A549 (cell line): ENCODE measurements around the gene PLXDC1.

ENCODE experiments used
- CHD2 ChIP-seq: fragments of 150-350 bp; IDR thresholded peaks from 2 replicates; pipeline ENCODE4 v1.6.1; 2014; ENCODE audit warnings: low read length; ENCODE audit not compliant: partially characterized antibody
- POLR2A ChIP-seq: IDR thresholded peaks from 2 replicates; pipeline ENCODE4 v1.6.1; 2012; ENCODE audit warnings: mild to moderate bottlenecking, low read length
- POLR2AphosphoS2 ChIP-seq: conservative IDR thresholded peaks from 2 replicates; pipeline ENCODE4 v1.6.1; 2012; ENCODE audit warnings: low read length, improper control_type of control experiment, inconsistent platforms
- RAD21 ChIP-seq, 2 experiments: fragments of >200 bp in 1 of 2; sonication (Bioruptor Twin) in 1 of 2; formaldehyde crosslinking in 1 of 2; IDR thresholded peaks in 1 of 2; conservative IDR thresholded peaks in 1 of 2; 2 replicates in 1 of 2; 3 replicates in 1 of 2; pipeline ENCODE4 v1.6.1; 2012 to 2018; ENCODE audit warnings: inconsistent platforms in 1 of 2
- RNF2 ChIP-seq: fragments of 200-600 bp; sonication (generic); IDR thresholded peaks from 2 replicates; pipeline ENCODE4 v1.6.1; 2016; ENCODE audit warnings: low read depth, mild to moderate bottlenecking, antibody characterized with exemption, moderate library complexity, borderline replicate concordance
- TF ChIP-seq, protein P1 (sequence below): fragments of >200 bp; sonication (Bioruptor Twin); formaldehyde crosslinking; IDR thresholded peaks from 3 replicates; pipeline ENCODE4 v1.5.1; 2016

DNA sequence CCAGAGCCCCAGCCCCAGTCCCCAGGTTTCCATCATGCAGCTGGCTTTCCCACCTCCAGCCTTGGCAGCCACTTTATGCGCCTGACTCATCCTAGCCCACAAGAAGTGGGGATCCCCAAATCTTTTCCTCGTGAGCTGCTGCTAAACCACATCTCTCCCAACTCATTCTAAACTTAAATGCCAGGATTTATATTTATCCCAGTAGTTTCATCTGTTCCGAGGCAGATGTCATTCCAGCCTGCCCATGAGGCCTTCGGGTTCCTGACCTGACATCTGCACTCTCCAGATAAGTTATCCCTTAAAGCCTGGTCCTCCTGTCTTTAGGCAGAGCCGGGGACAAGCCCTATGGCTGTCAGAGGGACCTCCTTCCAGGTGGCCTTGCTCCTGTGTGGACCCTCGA lies 16.6 kb downstream of the PLXDC1 start:
- TF ChIP-seq, protein P1, sequence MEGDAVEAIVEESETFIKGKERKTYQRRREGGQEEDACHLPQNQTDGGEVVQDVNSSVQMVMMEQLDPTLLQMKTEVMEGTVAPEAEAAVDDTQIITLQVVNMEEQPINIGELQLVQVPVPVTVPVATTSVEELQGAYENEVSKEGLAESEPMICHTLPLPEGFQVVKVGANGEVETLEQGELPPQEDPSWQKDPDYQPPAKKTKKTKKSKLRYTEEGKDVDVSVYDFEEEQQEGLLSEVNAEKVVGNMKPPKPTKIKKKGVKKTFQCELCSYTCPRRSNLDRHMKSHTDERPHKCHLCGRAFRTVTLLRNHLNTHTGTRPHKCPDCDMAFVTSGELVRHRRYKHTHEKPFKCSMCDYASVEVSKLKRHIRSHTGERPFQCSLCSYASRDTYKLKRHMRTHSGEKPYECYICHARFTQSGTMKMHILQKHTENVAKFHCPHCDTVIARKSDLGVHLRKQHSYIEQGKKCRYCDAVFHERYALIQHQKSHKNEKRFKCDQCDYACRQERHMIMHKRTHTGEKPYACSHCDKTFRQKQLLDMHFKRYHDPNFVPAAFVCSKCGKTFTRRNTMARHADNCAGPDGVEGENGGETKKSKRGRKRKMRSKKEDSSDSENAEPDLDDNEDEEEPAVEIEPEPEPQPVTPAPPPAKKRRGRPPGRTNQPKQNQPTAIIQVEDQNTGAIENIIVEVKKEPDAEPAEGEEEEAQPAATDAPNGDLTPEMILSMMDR: no peak
- TF ChIP-seq RAD21 (conservative IDR thresholded peaks at IDR 0.05 in 1 of 2, IDR thresholded peaks at IDR 0.05 in 1 of 2): no peak
- no peak for TF ChIP-seq POLR2A
- no peak for TF ChIP-seq RNF2
- TF ChIP-seq CHD2: no peak
- TF ChIP-seq POLR2AphosphoS2: no peak
